ENCODE data around the gene PLEK.

Gene PLEK

GRCh38 chr2:68416081-68416675 is 51.1 kb downstream of the PLEK start:
- no peak for DNase-seq (ENCODE audit: low spot score)

- no peak for DNase-seq (ENCODE audit: low spot score)
These were observed 52.8 kb downstream of the PLEK start for GRCh38 chr2:68417926-68418325.

- DNase-seq (ENCODE audit: low spot score) = no peak
These were observed 53.3 kb downstream of the PLEK start for GRCh38 chr2:68418419-68418818.

GRCh38 chr2:68418855-68419254 is 53.8 kb downstream of the PLEK start:
- DNase-seq (ENCODE audit: low spot score) = no peak

- DNase-seq (ENCODE audit: low spot score) = no peak
These were observed 55.3 kb downstream of the PLEK start for GRCh38 chr2:68420254-68420910.

GRCh38 chr2:68423966-68424650 is 59.0 kb downstream of the PLEK start:
- DNase-seq (ENCODE audit: low spot score) = no peak

- DNase-seq (ENCODE audit: low spot score) = no peak
These were observed 60.4 kb downstream of the PLEK start for GRCh38 chr2:68425503-68425902.

GRCh38 chr2:68426446-68426845 is 61.4 kb downstream of the PLEK start:
- DNase-seq (ENCODE audit: low spot score) = no peak

GRCh38 chr2:68426848-68427579 is 61.9 kb downstream of the PLEK start:
- DNase-seq (ENCODE audit: low spot score) = no peak

- DNase-seq (ENCODE audit: low spot score) = no peak
These were observed 63.0 kb downstream of the PLEK start for GRCh38 chr2:68428126-68428525.

- no peak for DNase-seq (ENCODE audit: low spot score)
These were observed 63.7 kb downstream of the PLEK start for GRCh38 chr2:68428746-68429145.

GRCh38 chr2:68429311-68429826 is 64.3 kb downstream of the PLEK start:
- DNase-seq (ENCODE audit: low spot score) = no peak

GRCh38 chr2:68431316-68431972 is 66.4 kb downstream of the PLEK start:
- no peak for DNase-seq (ENCODE audit: low spot score)

GRCh38 chr2:68432696-68433658 is 67.9 kb downstream of the PLEK start:
- no peak for DNase-seq (ENCODE audit: low spot score)

- DNase-seq (ENCODE audit: low spot score) = no peak
These were observed 69.9 kb downstream of the PLEK start for GRCh38 chr2:68434981-68435380.

- no peak for DNase-seq (ENCODE audit: low spot score)
These were observed 70.5 kb downstream of the PLEK start for GRCh38 chr2:68435615-68436014.

- no peak for DNase-seq (ENCODE audit: low spot score)
These were observed 71.2 kb downstream of the PLEK start for GRCh38 chr2:68436270-68436669.

GRCh38 chr2:68438455-68439303 is 73.6 kb downstream of the PLEK start:
- DNase-seq (ENCODE audit: low spot score) = no peak

- peak; percentile 81 for DNase-seq (ENCODE audit: low spot score)
These were observed 76.3 kb downstream of the PLEK start for GRCh38 chr2:68441179-68441993.
